GM21423 (cell line): ENCODE data around the gene SPECC1L.
A peak's percentile ranks its signal among the peaks of the same experiment; 100 is the strongest.

Experiments
- ATAC-seq: cut with Tn5 transposase; IDR thresholded peaks from one replicate; pipeline ENCODE4 v1.9.1; 2021; ENCODE audit warnings: mild to moderate bottlenecking, moderate library complexity; ENCODE audit not compliant: unreplicated experiment

Gene SPECC1L

DNA sequence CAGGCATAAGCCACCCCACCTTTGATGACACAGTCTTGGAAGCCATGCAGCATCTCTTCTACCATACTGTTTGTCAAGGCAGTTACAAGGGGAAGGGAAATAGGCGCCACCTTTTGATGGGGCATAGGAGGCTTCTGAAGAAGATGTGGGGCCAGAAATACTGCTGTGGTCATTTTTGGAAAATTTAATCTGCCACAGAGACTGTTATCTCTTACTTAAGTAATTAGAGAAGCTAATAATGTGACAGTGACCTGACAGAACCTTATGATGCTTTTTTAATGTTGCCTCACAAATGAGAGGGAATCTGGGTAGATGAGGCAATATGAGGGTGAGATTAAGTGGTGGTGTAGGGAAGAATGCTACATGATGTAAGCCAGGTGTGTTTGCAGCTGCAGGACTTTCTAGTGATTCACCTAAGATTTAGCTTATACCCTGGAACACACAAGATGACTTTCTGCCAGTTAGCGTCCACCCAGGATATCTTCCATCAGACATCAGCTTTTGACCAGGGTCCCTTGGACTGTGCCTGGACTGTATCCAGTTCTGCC, 122.5 kb downstream of the SPECC1L start:
- ATAC-seq: no peak

DNA sequence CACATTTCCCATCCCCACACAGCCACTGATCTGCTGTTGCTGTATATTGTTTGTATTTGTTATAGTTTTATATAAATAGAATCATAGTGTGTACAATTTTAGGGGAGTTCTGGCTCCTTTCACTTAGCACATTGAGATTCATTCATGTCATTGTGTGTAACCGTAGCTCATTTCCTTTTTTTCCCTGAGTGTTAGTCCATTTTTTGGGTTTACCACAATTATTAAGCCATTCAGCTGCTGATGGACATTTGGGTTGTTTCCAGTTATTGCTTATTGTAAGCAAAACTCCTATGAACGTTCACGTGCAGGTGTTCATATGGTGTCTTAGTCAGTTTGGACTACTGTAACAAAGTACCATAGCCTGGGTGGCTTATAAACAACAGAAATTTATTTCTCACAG, 123.2 kb downstream of the SPECC1L start:
- no peak for ATAC-seq

DNA sequence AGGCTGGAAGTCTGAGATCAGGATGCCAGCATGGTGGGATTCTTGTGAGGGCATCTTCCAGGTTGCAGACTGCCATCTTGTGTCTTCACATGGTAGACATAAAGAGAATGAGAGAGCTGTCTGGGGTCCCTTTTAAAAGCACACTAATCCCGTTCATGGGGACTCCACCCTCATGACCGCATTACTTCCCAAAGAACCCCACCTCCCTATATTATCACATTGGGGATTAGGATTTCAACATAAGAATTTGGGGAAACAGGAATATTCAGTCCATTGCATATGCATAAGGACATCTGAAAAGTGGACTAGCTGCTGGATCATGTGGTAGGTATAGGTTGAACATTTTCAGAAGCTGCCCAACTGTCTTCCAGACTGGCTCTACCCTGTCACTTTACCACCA, 123.6 kb downstream of the SPECC1L start:
- no peak for ATAC-seq

- ATAC-seq: no peak
Observed at GRCh38 chr22:24398409-24398808, 127.8 kb downstream of the SPECC1L start.

DNA sequence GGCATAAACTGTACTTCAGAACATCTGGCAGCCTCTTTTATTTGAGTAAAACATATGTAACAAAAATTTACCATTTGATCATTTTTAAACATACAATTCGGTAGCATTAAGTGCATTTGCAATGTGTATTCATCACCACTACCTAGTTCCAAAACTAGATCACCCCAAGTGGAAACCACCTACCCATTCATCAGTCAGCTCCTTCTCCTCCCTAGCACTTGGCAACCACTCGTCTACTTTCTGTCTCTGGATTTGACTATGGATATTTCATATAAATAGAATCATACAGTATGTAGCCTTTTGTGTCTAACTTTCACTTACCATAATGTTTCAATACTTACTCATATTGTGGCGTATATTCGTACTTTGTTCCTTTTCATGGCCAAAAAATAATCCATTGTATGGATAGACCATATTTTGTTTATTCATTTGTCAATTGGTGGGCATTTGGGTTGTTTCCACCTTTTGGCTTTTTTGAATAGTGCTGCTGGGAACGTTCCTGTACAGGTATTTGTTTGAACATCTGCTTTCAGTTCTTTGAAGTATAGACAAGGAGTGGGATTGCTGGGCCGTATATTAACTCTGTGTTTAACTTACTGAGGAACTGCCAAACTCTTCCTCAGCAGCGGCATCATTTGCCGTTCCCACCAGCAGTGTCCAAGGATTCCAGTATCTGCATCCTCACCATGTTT, 129.5 kb downstream of the SPECC1L start:
- no peak for ATAC-seq

- ATAC-seq: no peak
Observed at GRCh38 chr22:24400726-24401596, 130.3 kb downstream of the SPECC1L start.

- ATAC-seq: no peak
Observed at GRCh38 chr22:24401931-24402367, 131.3 kb downstream of the SPECC1L start.

GRCh38 chr22:24402460-24403192, 132.0 kb downstream of the SPECC1L start:
- ATAC-seq: peak; percentile 41

GRCh38 chr22:24403346-24403745, 132.7 kb downstream of the SPECC1L start:
- ATAC-seq: no peak

GRCh38 chr22:24404561-24405275, 134.1 kb downstream of the SPECC1L start:
- no peak for ATAC-seq

GRCh38 chr22:24405631-24406321, 135.1 kb downstream of the SPECC1L start:
- no peak for ATAC-seq

GRCh38 chr22:24406322-24407277, 136.0 kb downstream of the SPECC1L start:
- ATAC-seq: no peak

DNA sequence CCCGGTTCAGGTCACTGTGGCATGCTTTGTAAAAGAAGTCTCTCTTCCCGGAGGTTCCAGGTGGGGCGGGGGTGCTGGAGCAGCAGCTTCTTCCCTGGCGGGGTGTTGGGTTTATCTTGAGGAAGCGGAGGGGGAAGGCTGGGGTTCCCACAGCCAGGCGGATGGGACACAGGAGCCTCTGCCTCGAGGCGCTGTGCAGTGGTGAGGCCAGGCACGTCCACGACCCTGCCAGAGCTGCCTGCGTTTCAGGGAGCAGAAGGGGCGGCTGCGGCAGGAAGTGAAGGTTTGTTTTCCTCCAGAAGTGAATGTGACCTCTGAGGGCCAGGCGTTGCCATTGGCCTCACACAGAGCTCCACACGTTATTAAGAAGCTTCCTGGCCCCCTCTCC, 136.6 kb downstream of the SPECC1L start:
- ATAC-seq: no peak

GRCh38 chr22:24407884-24408283, 137.3 kb downstream of the SPECC1L start:
- ATAC-seq: no peak

- no peak for ATAC-seq
Observed at GRCh38 chr22:24408630-24409029, 138.0 kb downstream of the SPECC1L start.

GRCh38 chr22:24409707-24410106, 139.1 kb downstream of the SPECC1L start:
- ATAC-seq: no peak

- no peak for ATAC-seq
Observed at GRCh38 chr22:24410110-24410856, 139.7 kb downstream of the SPECC1L start.
